ENCODE data around the gene ZNF641.

DNA sequence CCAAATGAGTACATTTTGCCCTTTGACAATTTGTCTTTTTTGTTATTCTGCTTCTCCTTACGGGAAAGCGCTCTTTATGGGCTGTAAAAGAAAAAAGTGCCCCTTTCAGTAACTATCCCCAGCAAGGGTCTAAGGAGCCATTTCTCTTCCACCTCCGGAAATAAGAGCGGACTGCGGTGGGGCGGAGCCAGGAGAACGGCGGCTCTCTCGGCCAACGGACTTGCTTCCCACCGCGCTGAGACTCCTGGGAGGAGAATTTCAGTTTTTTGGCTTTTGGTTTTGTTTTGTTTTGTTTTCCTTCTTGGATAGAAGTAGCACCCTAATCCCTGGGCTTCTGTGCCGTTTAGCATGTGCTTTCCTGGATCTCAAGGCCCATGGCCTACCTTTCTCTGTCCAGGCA lies 43.5 kb downstream of the ZNF641 start:
- TF ChIP-seq, protein P1, sequence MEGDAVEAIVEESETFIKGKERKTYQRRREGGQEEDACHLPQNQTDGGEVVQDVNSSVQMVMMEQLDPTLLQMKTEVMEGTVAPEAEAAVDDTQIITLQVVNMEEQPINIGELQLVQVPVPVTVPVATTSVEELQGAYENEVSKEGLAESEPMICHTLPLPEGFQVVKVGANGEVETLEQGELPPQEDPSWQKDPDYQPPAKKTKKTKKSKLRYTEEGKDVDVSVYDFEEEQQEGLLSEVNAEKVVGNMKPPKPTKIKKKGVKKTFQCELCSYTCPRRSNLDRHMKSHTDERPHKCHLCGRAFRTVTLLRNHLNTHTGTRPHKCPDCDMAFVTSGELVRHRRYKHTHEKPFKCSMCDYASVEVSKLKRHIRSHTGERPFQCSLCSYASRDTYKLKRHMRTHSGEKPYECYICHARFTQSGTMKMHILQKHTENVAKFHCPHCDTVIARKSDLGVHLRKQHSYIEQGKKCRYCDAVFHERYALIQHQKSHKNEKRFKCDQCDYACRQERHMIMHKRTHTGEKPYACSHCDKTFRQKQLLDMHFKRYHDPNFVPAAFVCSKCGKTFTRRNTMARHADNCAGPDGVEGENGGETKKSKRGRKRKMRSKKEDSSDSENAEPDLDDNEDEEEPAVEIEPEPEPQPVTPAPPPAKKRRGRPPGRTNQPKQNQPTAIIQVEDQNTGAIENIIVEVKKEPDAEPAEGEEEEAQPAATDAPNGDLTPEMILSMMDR (IDR thresholded peaks at IDR 0.05), result no peak
- TF ChIP-seq CREB1 (CRISPR knock-in tag; IDR thresholded peaks at IDR 0.05), result no peak
- no peak for TF ChIP-seq ESRRA (CRISPR knock-in tag; IDR thresholded peaks at IDR 0.05; ENCODE audit: borderline replicate concordance)
- TF ChIP-seq, protein P2, sequence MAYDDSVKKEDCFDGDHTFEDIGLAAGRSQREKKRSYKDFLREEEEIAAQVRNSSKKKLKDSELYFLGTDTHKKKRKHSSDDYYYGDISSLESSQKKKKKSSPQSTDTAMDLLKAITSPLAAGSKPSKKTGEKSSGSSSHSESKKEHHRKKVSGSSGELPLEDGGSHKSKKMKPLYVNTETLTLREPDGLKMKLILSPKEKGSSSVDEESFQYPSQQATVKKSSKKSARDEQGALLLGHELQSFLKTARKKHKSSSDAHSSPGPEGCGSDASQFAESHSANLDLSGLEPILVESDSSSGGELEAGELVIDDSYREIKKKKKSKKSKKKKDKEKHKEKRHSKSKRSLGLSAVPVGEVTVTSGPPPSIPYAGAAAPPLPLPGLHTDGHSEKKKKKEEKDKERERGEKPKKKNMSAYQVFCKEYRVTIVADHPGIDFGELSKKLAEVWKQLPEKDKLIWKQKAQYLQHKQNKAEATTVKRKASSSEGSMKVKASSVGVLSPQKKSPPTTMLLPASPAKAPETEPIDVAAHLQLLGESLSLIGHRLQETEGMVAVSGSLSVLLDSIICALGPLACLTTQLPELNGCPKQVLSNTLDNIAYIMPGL (CRISPR knock-in tag; IDR thresholded peaks at IDR 0.05), result no peak
- TF ChIP-seq NR3C1 (CRISPR knock-in tag; conservative IDR thresholded peaks at IDR 0.05; ENCODE audit: low read depth), result no peak
- TF ChIP-seq, protein P3, sequence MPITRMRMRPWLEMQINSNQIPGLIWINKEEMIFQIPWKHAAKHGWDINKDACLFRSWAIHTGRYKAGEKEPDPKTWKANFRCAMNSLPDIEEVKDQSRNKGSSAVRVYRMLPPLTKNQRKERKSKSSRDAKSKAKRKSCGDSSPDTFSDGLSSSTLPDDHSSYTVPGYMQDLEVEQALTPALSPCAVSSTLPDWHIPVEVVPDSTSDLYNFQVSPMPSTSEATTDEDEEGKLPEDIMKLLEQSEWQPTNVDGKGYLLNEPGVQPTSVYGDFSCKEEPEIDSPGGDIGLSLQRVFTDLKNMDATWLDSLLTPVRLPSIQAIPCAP (CRISPR knock-in tag; IDR thresholded peaks at IDR 0.05), result no peak
- no peak for TF ChIP-seq ZNF121 (CRISPR knock-in tag; IDR thresholded peaks at IDR 0.05)
- no peak for TF ChIP-seq NFE2L1 (CRISPR knock-in tag; IDR thresholded peaks at IDR 0.05)
- TF ChIP-seq, protein P4, sequence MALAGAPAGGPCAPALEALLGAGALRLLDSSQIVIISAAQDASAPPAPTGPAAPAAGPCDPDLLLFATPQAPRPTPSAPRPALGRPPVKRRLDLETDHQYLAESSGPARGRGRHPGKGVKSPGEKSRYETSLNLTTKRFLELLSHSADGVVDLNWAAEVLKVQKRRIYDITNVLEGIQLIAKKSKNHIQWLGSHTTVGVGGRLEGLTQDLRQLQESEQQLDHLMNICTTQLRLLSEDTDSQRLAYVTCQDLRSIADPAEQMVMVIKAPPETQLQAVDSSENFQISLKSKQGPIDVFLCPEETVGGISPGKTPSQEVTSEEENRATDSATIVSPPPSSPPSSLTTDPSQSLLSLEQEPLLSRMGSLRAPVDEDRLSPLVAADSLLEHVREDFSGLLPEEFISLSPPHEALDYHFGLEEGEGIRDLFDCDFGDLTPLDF (CRISPR knock-in tag; IDR thresholded peaks at IDR 0.05), result no peak
